Stimulated activated CD4-positive, alpha-beta T cell treated with anti-CD3 and anti-CD28 coated beads, Interleukin-1b, Interleukin-23, amount 100 ng/mL, for 24 hours (primary cell): ENCODE measurements around the gene FOXF1.

Source experiments
- DNase-seq, 4 experiments: peaks; one replicate each; pipeline ENCODE4 v3.0.0-alpha.2; 2020; ENCODE audit warnings: low read depth in 4 of 4, low spot score in 1 of 4

Gene FOXF1

DNA sequence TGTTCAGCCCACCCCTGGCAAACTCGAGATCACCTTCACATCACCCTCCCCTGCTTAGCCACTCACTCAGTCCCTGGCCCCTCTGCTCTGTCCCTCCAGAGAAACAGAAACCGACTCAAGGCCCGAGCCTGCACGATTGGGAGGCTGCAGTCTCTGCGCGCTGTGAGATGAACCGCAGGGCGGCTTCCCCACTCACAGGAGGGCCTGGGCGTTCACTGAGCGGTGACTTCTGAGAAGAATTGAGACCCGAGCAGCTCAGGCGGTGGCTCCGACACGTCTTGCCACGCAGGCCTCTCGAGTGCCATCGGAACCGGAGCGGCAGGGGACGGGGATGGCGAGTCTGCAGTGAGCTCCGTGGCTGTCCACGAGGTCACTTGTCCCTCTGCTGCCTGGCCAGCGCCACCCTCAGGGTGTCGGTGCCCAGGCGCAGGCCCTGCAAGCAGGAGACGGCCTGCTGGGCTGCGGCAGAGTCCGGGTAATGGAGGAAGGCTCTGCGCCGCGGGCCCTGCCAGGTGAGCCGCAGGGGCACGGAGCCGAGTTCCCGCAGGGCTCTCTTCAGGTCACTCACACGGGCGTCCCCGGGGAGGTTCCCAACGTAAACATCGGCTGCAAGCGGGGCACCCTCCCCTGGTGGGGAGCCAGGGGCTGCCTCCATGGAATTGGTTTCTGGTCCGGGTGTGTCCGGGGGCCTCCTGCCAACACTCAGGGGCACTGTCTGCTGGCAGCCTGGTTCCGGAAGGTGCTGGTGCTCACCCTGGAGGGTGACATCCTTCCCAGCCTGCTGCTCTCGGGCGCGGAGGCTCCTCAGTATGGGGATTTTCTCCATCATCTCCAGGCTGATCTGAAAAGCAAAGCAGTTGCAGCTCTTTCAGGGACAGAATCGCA, 21.6 kb downstream of the FOXF1 start:
- DNase-seq = no peak

DNA sequence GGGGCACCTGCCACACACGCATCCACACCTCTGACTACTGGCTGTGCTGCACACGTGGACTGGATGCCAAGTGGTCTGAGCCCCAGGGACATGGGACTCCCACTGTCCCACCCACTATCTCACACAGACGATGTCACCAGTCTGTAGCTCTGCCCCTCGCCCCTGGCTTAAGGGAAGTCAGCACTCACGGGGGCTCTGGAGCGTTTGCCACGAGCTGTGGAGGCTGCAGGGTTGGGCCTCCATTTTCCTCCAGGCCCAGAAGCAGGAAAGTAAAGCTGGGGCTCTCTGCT, 22.1 kb downstream of the FOXF1 start:
- no peak for DNase-seq

DNA sequence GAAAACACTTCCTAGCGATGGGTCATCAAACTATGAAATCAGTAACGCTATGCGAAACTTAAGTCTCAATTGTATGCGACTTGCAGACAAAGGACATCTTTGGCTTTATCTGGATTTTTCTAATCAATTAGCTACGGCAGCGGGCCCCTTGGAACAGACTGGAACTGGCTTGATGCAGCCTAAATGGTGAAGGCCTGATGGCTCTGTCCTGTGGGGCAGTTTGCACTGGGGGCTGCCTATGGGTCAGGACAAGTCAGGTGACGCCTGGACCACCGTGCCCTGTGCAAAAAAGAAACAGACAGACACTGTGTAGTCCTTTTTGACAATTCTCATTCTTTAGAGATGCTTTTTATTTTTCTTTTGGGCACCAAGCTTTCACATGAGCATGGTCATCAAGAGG, 22.7 kb downstream of the FOXF1 start:
- no peak for DNase-seq

DNA sequence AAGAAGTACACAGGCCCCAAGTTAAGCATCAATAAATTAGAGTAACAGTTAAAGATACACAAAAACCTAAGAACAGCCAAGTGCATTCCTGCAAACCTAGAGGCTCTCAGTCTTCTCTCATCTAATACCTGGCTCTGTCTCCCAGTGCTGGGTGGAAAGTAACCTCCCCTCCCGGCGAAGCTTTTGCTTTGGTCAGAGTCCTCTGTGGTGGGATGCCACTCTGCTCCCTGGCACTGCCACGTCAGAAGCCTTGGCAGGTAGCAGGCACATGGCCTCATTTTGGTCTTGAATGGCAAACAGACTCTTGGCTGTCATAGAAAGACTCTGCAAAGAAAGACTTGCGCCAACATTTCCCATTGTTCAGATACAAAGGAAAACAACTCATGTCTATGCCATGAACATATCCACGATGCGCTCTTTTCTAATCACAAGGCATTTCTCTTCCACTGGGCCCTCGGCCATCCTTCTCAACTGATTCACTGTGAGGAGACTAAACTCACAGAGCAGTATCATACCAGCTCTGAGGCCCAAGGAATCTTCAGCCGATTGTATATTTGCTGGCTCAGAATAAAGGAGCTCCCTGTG, 23.5 kb downstream of the FOXF1 start:
- DNase-seq = no peak

DNA sequence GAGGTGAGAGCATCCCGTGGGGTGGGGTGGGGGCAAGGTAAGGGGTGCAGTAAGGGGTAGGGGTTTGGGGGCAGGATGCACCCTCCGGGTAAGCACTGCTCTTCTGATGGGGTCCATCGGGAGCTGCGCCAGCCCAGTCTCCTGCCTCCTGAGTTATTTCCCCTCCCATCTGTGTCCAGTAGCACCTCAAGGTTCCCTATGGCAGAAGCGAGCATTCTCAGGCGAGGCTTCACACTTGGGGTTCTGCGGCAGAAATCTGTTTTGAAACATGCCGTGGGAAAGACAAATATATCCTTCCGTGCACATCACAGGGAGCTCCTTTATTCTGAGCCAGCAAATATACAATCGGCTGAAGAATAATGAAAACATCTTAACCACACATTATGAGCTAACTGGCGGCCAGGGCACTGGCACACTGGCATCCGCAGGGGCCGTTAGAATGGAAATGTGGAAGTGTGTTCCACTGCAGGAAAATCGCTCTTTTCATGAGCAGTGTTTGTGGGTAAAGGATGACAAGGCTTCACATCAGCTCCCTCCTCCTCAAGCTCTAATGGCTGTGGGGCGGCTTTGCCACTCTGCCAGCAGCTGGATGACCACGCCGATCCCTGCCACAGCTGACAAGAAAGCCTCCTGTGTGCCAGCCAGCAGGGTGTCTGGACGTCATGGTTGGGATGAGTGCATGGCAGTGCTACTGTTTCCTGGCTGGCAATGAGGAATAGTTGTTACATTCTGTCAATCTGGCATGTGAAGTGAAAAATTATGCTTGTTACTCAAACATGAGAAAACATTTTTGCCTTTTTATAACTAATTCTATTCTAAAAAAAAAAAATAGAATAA, 24.7 kb downstream of the FOXF1 start:
- DNase-seq = no peak

DNA sequence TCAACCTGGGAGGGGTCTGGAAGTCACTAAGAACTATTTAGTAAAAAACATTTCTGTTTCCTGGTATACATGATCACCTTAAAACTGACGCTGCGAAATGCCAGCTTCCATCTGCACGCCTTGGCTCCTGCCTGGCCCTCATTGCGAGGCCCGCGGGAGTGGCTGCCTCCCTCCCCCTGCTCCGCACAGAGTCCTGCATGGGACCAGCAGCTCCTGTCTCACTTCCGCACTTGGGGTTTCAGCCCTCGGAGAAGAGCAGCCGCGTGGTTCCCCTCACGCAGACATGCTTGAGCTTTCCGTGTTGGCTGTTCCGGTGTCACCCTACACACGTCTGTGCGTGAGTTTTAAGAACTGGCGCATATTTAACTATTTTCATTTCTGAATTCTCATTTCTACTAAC, 26.3 kb downstream of the FOXF1 start:
- DNase-seq = no peak

DNA sequence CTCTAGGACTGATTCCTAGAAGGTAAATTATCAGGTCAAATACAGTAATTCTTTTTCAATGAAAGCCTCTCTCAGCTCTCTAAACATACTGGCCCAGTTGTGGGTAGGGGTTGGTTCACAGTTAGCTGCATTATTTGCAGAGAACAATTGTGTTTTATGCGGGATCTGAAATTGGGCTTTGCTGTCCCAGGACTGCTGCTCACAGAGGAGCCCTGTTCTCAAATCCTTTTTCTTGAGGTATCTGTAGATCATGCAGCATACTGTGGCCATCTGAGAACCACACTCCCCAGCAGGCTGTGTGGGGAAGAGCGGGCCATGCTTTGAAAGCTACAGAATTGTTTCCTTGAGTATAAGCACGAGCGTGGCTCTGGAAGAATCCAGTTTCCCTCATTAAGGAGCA, 27.2 kb downstream of the FOXF1 start:
- DNase-seq = no peak

DNA sequence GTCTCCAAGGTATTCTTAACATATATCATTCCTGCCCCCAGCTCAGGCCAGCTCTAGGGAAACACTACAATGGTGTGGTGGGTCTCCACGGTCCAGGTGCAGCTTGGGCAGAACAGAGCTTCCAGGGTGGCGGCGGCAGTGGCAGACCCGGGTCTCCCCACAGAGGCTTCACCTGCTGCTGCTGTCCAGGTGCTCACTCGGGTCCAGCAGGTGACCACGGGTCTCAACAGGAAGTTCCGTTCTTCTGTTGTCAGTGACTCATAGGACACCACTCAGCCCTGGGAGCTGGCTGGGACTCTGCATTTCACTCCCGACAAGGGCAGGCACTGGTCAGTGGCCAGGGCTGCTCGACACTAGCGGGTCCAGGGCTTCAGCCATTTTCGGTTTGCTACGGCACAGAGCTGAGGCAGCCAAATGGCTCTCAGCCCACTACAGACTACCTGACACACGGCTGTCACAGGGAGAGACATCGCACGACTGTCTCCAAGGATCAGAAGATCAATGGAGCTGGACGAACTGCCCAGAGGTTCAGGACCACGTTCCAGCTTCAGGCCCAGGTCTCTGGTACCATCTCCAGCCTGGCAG, 28.0 kb downstream of the FOXF1 start:
- DNase-seq = no peak

DNA sequence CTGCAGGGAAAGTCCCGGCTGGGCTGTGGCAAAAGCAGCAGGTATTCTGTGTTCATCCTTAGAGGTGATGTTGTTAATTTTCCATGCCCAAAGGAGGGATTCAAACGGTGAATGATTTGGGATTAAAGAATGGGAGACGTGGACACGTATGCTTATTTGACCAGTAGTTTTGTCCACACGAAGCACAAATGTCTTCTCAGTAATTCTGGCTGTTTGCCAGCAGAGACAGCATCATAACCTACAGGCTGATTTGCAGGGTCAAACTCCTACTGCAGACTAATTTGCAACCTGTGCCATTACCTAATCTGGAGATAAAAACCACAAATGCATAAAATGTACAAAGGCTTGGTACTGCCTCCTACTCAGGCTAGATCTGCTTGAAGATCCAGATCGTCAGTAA, 30.6 kb downstream of the FOXF1 start:
- no peak for DNase-seq

DNA sequence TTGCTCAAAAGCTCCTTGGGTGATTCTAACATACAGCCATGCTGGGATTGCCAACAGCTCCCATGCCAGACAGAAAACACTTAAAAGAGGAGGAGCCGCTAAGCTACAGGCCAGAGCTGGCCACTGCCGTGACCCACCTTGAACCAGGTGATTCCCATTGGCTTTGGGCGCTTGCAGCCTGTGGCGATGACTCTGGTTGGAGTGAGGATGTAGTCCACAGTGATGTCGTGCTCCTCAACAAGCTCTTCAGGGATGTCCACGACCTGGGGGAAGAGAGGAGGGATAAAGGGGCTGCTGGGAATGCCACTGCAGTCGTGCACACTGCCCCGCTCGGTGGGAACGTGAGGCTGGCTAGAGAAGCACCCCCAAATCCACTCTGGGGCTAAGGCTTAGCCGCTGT, 31.2 kb downstream of the FOXF1 start:
- no peak for DNase-seq

DNA sequence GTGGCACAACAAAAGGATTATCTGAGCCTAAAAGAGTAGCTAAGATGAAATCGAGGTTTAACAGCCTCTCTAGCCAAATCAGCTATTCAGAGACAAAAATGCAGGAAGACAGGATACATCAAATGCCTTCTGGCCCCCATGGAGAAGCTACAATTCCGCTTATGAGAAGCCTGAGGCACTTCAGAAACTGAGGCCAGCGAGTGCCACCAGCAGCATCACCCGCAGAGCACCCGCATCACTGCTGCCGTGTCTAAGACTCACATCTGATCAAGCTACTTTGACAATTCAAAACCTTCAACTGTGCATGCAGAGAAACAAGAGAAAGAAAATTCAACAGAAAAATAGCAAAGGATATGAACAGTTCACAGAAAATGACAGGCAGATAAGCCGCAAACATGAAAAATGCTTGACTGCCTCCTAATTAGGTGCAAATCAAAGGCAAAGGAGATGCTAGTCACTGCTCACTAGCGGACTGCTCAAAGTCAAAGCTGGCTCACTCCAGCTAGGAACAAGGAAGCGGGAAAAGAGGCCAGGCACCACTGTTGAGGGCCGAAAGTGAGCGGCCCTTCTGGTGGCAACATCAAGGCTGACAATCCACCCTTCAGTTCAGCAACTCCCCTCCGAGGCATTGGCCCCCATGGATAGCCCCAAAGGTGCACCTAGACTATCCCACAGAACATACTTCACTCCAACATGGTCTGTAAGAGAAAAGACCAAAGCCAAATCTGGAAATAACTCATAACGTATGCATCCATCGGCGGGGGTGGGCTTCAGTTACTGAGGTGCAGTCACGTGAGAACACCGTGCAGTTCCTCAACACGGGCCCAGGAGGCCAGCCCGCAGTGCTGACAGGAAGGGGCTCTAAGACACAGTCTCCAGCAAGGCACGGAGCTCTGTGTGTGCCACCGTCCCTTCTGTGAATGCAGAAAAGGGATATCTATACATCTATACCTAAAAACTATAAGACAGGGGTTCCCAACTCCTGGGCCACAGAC, 32.7 kb downstream of the FOXF1 start:
- no peak for DNase-seq

DNA sequence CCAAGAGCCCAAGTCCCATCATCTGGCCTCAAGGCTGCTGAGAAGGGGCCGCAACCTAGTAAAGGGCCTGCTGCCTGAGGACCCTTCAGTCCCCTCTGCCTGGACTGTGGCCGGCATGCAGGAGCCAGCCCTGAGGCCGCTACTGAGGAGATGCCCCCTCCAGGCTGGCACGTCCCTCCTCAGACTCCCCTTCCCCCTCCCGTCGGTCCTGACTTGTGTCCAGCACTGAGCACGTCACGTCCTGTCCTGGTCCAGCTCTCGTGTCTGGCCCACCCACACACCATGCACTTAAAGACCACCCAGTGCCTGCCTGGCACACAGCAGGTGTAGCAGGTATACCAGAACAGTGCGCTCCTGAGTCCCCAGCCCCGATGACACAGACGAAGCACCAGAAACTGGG, 35.2 kb downstream of the FOXF1 start:
- DNase-seq = no peak

DNA sequence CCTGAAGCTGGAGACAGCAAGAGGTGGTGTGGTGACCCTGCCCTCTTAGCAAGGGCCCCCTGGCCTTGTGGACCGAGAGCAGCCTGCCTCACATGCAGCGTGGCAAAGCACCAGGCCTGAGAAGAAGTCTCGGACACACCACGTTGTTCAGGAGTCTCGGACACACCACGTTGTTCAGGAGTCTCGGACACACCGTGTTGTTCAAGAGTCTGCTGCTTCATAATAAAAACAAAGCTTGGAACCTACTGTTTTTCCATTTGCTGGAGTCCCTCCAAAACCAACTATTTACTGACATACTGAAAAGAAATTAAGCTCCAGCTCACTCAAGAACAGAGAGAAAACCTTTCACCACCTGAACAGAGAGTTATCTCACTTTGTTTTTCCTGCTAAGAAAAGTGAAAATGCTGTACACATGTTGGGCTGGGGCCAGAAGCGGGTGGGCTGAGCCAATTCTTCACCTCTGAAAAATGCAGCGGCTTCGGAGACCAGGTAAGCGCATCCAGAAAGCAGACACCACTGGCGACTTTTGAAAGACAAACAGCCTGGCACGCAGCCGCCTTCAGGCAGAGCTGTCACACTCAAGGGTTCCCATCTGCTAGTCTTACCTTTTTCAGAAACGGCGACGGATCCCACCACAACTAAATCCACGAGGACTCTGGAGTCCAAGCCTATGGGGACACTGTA, 35.8 kb downstream of the FOXF1 start:
- DNase-seq = no peak

DNA sequence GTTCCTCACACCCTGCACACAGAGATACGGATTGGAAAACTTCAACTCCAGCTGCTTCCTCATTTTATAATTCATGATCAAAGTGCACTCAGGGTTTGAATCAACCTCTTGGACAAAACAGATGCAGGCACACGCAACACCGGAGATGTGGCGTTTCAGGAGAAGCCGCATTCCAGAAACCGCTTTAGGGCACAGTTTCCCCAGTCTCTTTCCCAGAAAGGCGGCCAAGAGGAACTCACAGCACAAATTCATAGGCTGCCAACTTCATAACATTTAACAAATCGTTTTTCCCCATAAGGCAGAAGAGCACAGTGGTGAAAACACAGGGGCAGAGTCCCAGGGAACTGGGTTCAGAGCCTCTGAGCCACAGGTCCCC, 36.3 kb downstream of the FOXF1 start:
- DNase-seq = no peak

DNA sequence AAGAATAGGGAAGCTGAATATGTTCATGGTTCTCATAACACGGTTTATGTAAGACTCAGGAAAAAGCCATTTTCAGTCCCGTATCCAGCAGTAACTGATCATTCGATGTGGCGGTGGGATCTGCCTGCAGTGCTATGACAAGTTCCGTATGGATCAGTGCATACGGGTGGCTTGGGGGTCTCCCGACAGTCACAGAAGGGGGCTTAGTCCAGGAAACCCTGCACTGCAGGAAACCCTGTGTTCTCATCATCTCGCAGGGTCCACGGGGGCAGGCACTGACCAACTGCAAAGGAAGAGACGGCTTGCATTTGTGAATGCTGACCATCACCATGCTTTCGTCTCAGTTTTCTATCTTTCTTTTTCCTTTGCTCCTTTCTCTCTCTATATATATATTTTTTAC, 37.0 kb downstream of the FOXF1 start:
- no peak for DNase-seq

DNA sequence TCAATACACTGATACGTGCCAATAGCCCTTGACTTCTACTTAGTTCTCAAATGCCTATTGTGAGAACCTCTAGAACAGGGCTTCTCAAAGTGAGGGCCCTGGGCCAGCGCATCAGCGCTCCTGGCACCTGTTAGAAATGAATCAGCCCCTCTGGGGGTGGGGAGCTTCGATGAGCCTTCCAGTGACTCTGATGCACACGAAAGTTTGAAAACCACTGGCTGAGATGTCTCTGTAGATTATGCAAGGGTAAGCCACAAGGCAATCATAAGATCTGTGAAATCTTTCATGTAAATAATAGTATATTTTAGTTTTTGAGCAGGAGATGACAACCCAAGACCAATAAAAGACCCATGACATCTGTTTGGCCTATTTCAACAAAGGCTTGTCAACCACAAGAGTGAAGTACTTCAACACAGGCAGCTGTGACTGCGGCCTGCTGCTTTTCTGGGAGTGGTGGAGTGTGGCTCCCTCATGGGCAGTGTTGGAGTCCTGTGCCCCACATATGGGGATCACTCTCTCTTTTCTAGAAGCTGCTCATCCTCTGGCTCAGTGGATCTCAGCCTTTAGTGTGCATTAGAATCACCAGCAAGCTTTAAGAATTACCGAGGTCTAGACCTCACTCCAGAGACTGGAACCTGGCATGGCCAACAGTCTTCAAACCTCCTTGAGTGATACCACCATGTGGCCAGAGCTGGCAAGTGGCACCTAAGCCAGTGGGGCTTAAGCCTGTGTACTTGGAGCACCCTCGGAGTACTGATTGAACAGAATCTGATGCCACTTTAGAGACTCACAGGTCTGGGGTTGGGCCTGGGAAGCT, 39.0 kb downstream of the FOXF1 start:
- DNase-seq = no peak

DNA sequence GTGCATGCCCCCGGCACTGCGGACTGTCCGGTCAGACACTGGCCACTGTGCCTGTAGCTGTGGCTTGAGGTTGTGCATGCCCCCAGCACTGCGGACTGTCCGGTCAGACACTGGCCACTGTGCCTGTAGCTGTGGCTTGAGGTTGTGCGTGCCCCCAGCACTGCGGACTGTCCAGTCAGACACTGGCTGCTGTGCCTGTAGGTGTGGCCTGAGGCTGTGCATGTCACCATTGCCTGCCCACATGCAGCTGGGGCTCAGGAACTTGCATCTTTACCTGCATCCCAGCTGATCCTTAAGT, 39.5 kb downstream of the FOXF1 start:
- DNase-seq = no peak

DNA sequence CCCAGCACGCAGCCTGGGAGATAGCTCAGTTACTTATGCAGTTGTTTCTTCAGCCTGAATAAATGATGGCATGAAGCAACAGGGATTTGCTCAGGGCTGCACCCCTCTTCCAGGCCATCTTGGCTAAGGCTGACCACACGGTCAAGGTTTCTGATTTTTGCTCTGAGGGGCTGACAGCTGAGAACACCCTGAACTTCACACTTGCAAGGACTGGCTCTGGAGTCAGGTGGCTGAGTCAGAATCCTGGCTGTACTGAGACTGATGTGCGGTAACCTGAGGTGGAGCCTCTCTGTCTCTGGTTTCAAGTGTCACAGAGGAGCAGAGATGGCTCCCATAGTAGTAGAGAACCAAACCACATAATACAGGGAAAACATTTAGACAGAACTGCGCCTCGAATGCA, 40.0 kb downstream of the FOXF1 start:
- no peak for DNase-seq

DNA sequence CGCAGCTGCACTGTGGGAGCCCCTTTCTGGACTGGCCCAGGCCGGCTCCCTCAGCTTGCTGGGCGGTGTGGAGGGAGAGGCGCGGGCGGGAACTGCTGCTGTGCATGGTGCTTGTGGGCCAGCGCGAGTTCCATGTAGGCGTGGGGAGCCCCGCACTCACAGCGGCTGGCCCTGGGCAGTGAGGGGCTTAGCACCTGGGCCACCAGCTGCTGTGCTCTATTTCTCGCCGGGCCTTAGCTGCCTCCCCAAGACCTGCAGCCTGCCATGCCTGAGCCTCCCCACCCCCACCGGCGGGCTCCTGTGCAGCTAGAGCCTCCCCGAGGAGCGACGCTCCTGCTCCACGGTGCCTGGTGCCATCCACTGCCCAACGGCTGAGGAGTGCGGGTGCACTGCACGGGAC, 43.0 kb downstream of the FOXF1 start:
- DNase-seq = no peak

DNA sequence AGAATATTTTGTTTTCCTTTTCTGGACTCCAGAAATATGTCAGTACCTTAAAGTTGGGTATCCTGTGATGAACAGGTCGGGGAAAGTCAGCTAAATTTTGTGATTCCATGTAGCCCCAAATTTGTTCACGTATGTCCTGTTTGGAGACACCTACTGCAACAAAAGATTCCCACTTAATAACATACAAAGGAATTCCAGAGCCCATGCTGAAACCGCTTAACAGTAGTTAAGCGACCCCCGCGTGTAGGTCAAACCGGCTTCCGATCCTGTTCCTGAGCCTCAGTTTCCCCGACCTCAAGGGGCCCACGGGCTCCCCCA, 44.2 kb downstream of the FOXF1 start:
- DNase-seq = no peak
